Measurements from ENCODE around the gene RGL2. TPM values are rescaled to one million over a fixed set of nuclear protein-coding genes. Genes with fewer than 3 reads are reported as not detected.
A peak's percentile ranks its signal among the peaks of the same experiment; 100 is the strongest.
"Not testable (repeated sequence)": the region's sequence is repeated elsewhere in the genome, so short reads cannot be mapped to it uniquely, and the experiment has no call there.

RGL2 gene, protein sequence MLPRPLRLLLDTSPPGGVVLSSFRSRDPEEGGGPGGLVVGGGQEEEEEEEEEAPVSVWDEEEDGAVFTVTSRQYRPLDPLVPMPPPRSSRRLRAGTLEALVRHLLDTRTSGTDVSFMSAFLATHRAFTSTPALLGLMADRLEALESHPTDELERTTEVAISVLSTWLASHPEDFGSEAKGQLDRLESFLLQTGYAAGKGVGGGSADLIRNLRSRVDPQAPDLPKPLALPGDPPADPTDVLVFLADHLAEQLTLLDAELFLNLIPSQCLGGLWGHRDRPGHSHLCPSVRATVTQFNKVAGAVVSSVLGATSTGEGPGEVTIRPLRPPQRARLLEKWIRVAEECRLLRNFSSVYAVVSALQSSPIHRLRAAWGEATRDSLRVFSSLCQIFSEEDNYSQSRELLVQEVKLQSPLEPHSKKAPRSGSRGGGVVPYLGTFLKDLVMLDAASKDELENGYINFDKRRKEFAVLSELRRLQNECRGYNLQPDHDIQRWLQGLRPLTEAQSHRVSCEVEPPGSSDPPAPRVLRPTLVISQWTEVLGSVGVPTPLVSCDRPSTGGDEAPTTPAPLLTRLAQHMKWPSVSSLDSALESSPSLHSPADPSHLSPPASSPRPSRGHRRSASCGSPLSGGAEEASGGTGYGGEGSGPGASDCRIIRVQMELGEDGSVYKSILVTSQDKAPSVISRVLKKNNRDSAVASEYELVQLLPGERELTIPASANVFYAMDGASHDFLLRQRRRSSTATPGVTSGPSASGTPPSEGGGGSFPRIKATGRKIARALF
- total RNA-seq = 100 to 1,000 TPM in 1 of 2 donors, 10 to 100 TPM in 1; 98.7 to 107 TPM

DNA sequence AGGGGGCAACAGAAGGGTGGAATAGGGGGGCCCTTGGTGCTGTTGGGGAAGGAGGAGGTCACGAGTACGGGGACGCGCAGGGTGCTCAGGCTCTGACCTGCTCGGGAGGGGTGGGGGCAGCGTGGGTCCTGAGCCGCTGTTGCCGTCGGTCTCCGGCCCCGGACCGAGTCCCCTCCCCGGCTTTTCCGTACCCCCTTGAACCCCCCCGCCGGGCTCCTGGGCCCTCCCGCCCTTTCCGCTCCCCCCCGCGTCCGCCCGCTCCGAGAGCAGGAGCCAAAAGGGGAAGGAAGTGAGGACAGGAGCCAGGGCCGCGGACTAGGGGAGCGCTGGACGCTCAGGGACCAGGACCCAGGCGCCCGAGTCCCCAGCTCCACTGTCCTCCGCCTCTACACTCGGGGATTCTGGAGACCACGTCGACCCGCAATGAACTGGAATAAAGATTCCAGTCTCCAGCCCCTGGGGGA lies at the start of gene RGL2:
RGL2 (minus strand) TSS at position 170 of the 464 bp plus-strand sequence. CDS start 332 bp downstream, outside the sequence.
- intact Hi-C loops (cut with DNase I) = loop anchor here (2.0 kb wide), 1 partner anchor 26 kb away; the partner anchor contains the start of gene RPS18
- Histone ChIP-seq H3K27ac (peak within 1 kb of the TSS; percentile 95 to 96), H3K4me3 (peak within 1 kb of the TSS; percentile 64 to 70), H3K9me3 (no peaks in the 10 kb centered on the region), H3K27me3 (replicated peaks; ENCODE audit: insufficient read depth) (no peaks in the 10 kb centered on the region), H3K4me1 (replicated peaks) (peaks cover 4% of the 10 kb centered on the region), H3K36me3 (peaks cover 0 to 3% of the 10 kb centered on the region in 2 donors)
- peak; percentile 82 for DNase-seq (ENCODE audit: low spot score)
- 1% methylated on average over 30 of the region's 34 CpGs for WGBS
- TF ChIP-seq POLR2AphosphoS5 (IDR thresholded peaks at IDR 0.05) (no peak), POLR2A (IDR thresholded peaks at IDR 0.05) (no peak)
- TF ChIP-seq, protein P1, sequence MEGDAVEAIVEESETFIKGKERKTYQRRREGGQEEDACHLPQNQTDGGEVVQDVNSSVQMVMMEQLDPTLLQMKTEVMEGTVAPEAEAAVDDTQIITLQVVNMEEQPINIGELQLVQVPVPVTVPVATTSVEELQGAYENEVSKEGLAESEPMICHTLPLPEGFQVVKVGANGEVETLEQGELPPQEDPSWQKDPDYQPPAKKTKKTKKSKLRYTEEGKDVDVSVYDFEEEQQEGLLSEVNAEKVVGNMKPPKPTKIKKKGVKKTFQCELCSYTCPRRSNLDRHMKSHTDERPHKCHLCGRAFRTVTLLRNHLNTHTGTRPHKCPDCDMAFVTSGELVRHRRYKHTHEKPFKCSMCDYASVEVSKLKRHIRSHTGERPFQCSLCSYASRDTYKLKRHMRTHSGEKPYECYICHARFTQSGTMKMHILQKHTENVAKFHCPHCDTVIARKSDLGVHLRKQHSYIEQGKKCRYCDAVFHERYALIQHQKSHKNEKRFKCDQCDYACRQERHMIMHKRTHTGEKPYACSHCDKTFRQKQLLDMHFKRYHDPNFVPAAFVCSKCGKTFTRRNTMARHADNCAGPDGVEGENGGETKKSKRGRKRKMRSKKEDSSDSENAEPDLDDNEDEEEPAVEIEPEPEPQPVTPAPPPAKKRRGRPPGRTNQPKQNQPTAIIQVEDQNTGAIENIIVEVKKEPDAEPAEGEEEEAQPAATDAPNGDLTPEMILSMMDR (IDR thresholded peaks at IDR 0.05) = no peak

DNA sequence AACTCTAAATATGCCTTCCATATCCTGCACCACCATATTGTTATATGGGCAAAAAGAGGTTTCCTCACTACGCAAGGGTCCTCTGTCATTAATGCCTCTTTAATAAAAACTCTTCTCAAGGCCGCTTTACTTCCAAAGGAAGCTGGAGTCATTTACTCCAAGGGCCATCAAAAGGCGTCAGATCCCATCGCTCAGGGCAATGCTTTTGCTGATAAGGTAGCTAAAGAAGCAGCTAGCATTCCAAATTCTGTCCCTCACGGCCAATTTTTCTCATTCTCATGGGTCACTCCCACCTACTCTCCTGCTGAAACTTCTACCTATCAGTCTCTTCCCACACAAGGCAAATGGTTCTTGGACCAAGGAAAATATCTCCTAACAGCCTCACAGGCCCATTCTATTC lies 49.1 kb upstream of the RGL2 start:
- intact Hi-C loops (cut with DNase I) = no loop called here
- no peak overlapping the region for H3K4me3 ChIP-seq
- TF ChIP-seq POLR2A (IDR thresholded peaks at IDR 0.05) (no peak), POLR2AphosphoS5 (IDR thresholded peaks at IDR 0.05) (no peak)
- TF ChIP-seq, protein P1 (IDR thresholded peaks at IDR 0.05) = no peak
- DNase-seq (ENCODE audit: low spot score) = no peak
- H3K4me1 ChIP-seq (replicated peaks) = no peaks in the 10 kb centered on the region
- H3K27ac ChIP-seq = no peak overlapping the region
- no peaks in the 10 kb centered on the region for H3K36me3 ChIP-seq
- 97% methylated on average over 5 of the region's 5 CpGs for WGBS
- H3K27me3 ChIP-seq (replicated peaks; ENCODE audit: insufficient read depth) = no peaks in the 10 kb centered on the region
- no peaks in the 10 kb centered on the region for H3K9me3 ChIP-seq

GRCh38 chr6:33346972-33347371 lies 48.2 kb upstream of the RGL2 start:
- H3K36me3 ChIP-seq; H3K27ac ChIP-seq; DNase-seq (ENCODE audit: low spot score); intact Hi-C loops (cut with DNase I); H3K27me3 ChIP-seq (replicated peaks; ENCODE audit: insufficient read depth); H3K9me3 ChIP-seq; H3K4me1 ChIP-seq (replicated peaks); H3K4me3 ChIP-seq: not testable (repeated sequence)
- 88% methylated on average over 5 of the region's 5 CpGs for WGBS

- Histone ChIP-seq H3K4me3 (no peak overlapping the region), H3K27ac (peak overlapping the region in 1 of 2 donors; percentile 45), H3K27me3 (replicated peaks; ENCODE audit: insufficient read depth) (no peaks in the 10 kb centered on the region), H3K9me3 (no peaks in the 10 kb centered on the region), H3K36me3 (no peaks in the 10 kb centered on the region), H3K4me1 (replicated peaks) (no peaks in the 10 kb centered on the region)
- TF ChIP-seq POLR2AphosphoS5 (IDR thresholded peaks at IDR 0.05) (peak; percentile 76), POLR2A (IDR thresholded peaks at IDR 0.05) (no peak)
- TF ChIP-seq, protein P1 (IDR thresholded peaks at IDR 0.05) = peak; percentile 14 to 72 (median 47)
- WGBS = 10% methylated on average over 22 of the region's 22 CpGs
- peak; percentile 77 for DNase-seq (ENCODE audit: low spot score)
- intact Hi-C loops (cut with DNase I) = no loop called here
Observed at GRCh38 chr6:33344701-33345697, 46.3 kb upstream of the RGL2 start.
